HepG2 (cell line): Measurements from ENCODE around the gene ANKRD49. TPM values are rescaled to one million over a fixed set of nuclear protein-coding genes. Genes with fewer than 3 reads are reported as not detected.

Source experiments
- AGO1 ChIP-seq: fragments of 200-400 bp; formaldehyde crosslinking; IDR thresholded peaks from 2 replicates; pipeline ENCODE4 v1.6.1; 2017; ENCODE audit warnings: mild to moderate bottlenecking, low read depth, low read length, moderate library complexity; ENCODE audit not compliant: poor library complexity, severe bottlenecking
- ARHGAP35 ChIP-seq: sonication (generic); formaldehyde crosslinking; IDR thresholded peaks from 2 replicates; pipeline ENCODE4 v1.9.0; 2022; ENCODE audit warnings: mild to moderate bottlenecking, inconsistent platforms, moderate library complexity, missing genetic modification reagents, borderline replicate concordance
- ATAD3A ChIP-seq: sonication (generic); formaldehyde crosslinking; IDR thresholded peaks from 2 replicates; pipeline ENCODE4 v1.4.0; 2020; ENCODE audit warnings: missing genetic modification reagents
- ATM ChIP-seq: fragments of 450-650 bp; IDR thresholded peaks from 2 replicates; pipeline ENCODE4 v1.7.1; 2017; ENCODE audit warnings: mild to moderate bottlenecking, borderline replicate concordance
- ERF ChIP-seq: IDR thresholded peaks from 2 replicates; pipeline ENCODE4 v1.6.1; 2018; ENCODE audit warnings: missing biosample characterization, missing genetic modification reagents
- FLYWCH1 ChIP-seq: sonication (generic); formaldehyde crosslinking; IDR thresholded peaks from 2 replicates; pipeline ENCODE4 v1.8.1; 2023; ENCODE audit warnings: mild to moderate bottlenecking, missing genetic modification reagents
- HNF4G ChIP-seq, 2 experiments: sonication (generic) in 1 of 2; formaldehyde crosslinking in 1 of 2; IDR thresholded peaks; 2 replicates each; pipeline versions ENCODE4 v1.4.0 to v1.6.1; 2011 to 2020; ENCODE audit warnings: borderline replicate concordance in 2 of 2, low read depth in 2 of 2, mild to moderate bottlenecking in 2 of 2, low read length in 1 of 2, missing genetic modification reagents in 1 of 2, moderate library complexity in 1 of 2
- KLF11 ChIP-seq: IDR thresholded peaks from 2 replicates; pipeline ENCODE4 v1.6.1; 2016; ENCODE audit warnings: missing compliant biosample characterization
- MATR3 ChIP-seq: sonication (generic); formaldehyde crosslinking; IDR thresholded peaks from 2 replicates; pipeline ENCODE4 v1.4.0; 2020; ENCODE audit warnings: missing genetic modification reagents
- NCOA1 ChIP-seq: sonication (generic); formaldehyde crosslinking; IDR thresholded peaks from 2 replicates; pipeline ENCODE4 v1.9.0; 2021; ENCODE audit warnings: missing genetic modification reagents
- NR2F1 ChIP-seq, 2 experiments: fragments of 450-650 bp in 1 of 2; formaldehyde crosslinking in 1 of 2; IDR thresholded peaks; 2 replicates each; pipeline versions ENCODE4 v1.5.0 to v1.6.1; 2016 to 2020; ENCODE audit warnings: mild to moderate bottlenecking in 1 of 2, missing compliant biosample characterization in 1 of 2, missing genetic modification reagents in 1 of 2, moderate library complexity in 1 of 2
- PLRG1 ChIP-seq: fragments of 450-650 bp; conservative IDR thresholded peaks from 2 replicates; pipeline ENCODE4 v1.6.1; 2016
- POLR2AphosphoS5 ChIP-seq: IDR thresholded peaks from 2 replicates; pipeline ENCODE4 v1.6.1; 2012; ENCODE audit warnings: low read depth, low read length
- RAD51 ChIP-seq: fragments of 450-650 bp; IDR thresholded peaks from 2 replicates; pipeline ENCODE4 v1.6.1; 2016; ENCODE audit warnings: borderline replicate concordance
- ZFX ChIP-seq: sonication (generic); formaldehyde crosslinking; IDR thresholded peaks from 2 replicates; pipeline ENCODE4 v1.4.0; 2020; ENCODE audit warnings: mild to moderate bottlenecking, low read depth, missing genetic modification reagents, moderate library complexity
- ZNF33A ChIP-seq: sonication (generic); formaldehyde crosslinking; IDR thresholded peaks from 2 replicates; pipeline ENCODE4 v1.5.1; 2020; ENCODE audit warnings: missing genetic modification reagents, mild to moderate bottlenecking, moderate library complexity, borderline replicate concordance
- ZNF530 ChIP-seq: sonication (generic); formaldehyde crosslinking; IDR thresholded peaks from 2 replicates; pipeline ENCODE4 v1.5.0; 2020; ENCODE audit warnings: low read depth, mild to moderate bottlenecking, missing genetic modification reagents
- polyA plus RNA-seq, 8 experiments: library from polyadenylated mRNA; depleted of rRNA in 3 of 8; stranded (reverse) in 7 of 8; unstranded in 1 of 8; fragments of >200 nt; fragmentation: Illumina TruSeq in 4 of 8; extraction: Trizol in 4 of 8; gene quantifications; 2 replicates each; pipeline versions ENCODE4 v1.2.1 to v1.2.3, GENCODE V29; 2011 to 2016; ENCODE audit warnings: low read depth in 4 of 8, missing spikeins in 1 of 8, mixed read lengths in 1 of 8; ENCODE audit not compliant: insufficient read depth in 1 of 8
- total RNA-seq, 5 experiments: library from RNA; depleted of rRNA; stranded (reverse); fragments of >200 nt; fragmentation: Illumina TruSeq; extraction: Trizol; gene quantifications; 2 replicates each; pipeline ENCODE4 v1.2.3, GENCODE V29; 2016; ENCODE audit warnings: low read depth in 1 of 5
- TF ChIP-seq, protein P1 (sequence below): fragments of 450-650 bp; IDR thresholded peaks from 2 replicates; pipeline ENCODE4 v1.6.1; 2017; ENCODE audit warnings: mild to moderate bottlenecking
- TF ChIP-seq, protein P2 (sequence below): sonication (generic); formaldehyde crosslinking; IDR thresholded peaks from 2 replicates; pipeline ENCODE4 v1.8.0; 2022; ENCODE audit warnings: mild to moderate bottlenecking, missing genetic modification reagents, moderate library complexity
- TF ChIP-seq, protein P3 (sequence below): sonication (generic); formaldehyde crosslinking; IDR thresholded peaks from 2 replicates; pipeline ENCODE4 v1.4.0; 2020; ENCODE audit warnings: missing genetic modification reagents
- TF ChIP-seq, protein P4 (sequence below): sonication (generic); formaldehyde crosslinking; IDR thresholded peaks from 2 replicates; pipeline ENCODE4 v1.5.1; 2020; ENCODE audit warnings: missing genetic modification reagents, mild to moderate bottlenecking, borderline replicate concordance

Gene ANKRD49
- total and polyA plus RNA-seq, 2 of the 13 experiments (the other 11 are each of a cell fraction or from before 2014, with no cell fraction given): 14.2 to 14.3 TPM

DNA sequence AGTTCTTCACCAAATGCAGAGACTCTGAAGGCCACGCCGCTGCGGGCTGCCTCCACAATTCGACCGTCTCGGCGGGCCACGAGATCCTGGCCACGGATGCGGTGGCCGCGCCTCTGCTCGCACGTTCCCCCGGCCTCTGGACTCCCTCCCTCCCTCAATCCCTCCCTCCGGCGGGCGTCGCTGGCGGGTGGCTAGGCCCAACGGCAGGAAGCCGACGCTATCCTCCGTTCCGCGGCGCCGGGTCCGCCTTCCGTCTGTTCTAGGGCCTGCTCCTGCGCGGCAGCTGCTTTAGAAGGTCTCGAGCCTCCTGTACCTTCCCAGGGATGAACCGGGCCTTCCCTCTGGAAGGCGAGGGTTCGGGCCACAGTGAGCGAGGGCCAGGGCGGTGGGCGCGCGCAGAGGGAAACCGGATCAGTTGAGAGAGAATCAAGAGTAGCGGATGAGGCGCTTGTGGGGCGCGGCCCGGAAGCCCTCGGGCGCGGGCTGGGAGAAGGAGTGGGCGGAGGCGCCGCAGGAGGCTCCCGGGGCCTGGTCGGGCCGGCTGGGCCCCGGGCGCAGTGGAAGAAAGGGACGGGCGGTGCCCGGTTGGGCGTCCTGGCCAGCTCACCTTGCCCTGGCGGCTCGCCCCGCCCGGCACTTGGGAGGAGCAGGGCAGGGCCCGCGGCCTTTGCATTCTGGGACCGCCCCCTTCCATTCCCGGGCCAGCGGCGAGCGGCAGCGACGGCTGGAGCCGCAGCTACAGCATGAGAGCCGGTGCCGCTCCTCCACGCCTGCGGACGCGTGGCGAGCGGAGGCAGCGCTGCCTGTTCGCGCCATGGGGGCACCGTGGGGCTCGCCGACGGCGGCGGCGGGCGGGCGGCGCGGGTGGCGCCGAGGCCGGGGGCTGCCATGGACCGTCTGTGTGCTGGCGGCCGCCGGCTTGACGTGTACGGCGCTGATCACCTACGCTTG is 50.2 kb downstream of the ANKRD49 start, which contains the start of gene FUT4 (continued):
- no peak for TF ChIP-seq ZNF33A (CRISPR knock-in tag)
- TF ChIP-seq, protein P1, sequence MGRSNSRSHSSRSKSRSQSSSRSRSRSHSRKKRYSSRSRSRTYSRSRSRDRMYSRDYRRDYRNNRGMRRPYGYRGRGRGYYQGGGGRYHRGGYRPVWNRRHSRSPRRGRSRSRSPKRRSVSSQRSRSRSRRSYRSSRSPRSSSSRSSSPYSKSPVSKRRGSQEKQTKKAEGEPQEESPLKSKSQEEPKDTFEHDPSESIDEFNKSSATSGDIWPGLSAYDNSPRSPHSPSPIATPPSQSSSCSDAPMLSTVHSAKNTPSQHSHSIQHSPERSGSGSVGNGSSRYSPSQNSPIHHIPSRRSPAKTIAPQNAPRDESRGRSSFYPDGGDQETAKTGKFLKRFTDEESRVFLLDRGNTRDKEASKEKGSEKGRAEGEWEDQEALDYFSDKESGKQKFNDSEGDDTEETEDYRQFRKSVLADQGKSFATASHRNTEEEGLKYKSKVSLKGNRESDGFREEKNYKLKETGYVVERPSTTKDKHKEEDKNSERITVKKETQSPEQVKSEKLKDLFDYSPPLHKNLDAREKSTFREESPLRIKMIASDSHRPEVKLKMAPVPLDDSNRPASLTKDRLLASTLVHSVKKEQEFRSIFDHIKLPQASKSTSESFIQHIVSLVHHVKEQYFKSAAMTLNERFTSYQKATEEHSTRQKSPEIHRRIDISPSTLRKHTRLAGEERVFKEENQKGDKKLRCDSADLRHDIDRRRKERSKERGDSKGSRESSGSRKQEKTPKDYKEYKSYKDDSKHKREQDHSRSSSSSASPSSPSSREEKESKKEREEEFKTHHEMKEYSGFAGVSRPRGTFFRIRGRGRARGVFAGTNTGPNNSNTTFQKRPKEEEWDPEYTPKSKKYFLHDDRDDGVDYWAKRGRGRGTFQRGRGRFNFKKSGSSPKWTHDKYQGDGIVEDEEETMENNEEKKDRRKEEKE: no peak
- TF ChIP-seq PLRG1: no peak
- TF ChIP-seq POLR2AphosphoS5: no peak
- TF ChIP-seq RAD51: no peak
- no peak for TF ChIP-seq AGO1
- TF ChIP-seq ZNF530 (CRISPR knock-in tag): no peak
- TF ChIP-seq, protein P2, sequence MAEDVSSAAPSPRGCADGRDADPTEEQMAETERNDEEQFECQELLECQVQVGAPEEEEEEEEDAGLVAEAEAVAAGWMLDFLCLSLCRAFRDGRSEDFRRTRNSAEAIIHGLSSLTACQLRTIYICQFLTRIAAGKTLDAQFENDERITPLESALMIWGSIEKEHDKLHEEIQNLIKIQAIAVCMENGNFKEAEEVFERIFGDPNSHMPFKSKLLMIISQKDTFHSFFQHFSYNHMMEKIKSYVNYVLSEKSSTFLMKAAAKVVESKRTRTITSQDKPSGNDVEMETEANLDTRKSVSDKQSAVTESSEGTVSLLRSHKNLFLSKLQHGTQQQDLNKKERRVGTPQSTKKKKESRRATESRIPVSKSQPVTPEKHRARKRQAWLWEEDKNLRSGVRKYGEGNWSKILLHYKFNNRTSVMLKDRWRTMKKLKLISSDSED: no peak
- TF ChIP-seq ATM: no peak
- TF ChIP-seq, protein P3, sequence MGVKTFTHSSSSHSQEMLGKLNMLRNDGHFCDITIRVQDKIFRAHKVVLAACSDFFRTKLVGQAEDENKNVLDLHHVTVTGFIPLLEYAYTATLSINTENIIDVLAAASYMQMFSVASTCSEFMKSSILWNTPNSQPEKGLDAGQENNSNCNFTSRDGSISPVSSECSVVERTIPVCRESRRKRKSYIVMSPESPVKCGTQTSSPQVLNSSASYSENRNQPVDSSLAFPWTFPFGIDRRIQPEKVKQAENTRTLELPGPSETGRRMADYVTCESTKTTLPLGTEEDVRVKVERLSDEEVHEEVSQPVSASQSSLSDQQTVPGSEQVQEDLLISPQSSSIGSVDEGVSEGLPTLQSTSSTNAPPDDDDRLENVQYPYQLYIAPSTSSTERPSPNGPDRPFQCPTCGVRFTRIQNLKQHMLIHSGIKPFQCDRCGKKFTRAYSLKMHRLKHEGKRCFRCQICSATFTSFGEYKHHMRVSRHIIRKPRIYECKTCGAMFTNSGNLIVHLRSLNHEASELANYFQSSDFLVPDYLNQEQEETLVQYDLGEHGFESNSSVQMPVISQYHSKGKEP: no peak
- no peak for TF ChIP-seq ERF (CRISPR knock-in tag)
- no peak for TF ChIP-seq HNF4G (IDR thresholded peaks at IDR 0.05; ENCODE audit: borderline replicate concordance, low read depth, low read length)
- no peak for TF ChIP-seq HNF4G (CRISPR knock-in tag; IDR thresholded peaks at IDR 0.05; ENCODE audit: borderline replicate concordance, low read depth)
- no peak for TF ChIP-seq ATAD3A (CRISPR knock-in tag)
- no peak for TF ChIP-seq ARHGAP35
- TF ChIP-seq MATR3 (CRISPR knock-in tag): no peak
- peak; percentile 97 for TF ChIP-seq ZFX (CRISPR knock-in tag)
- TF ChIP-seq, protein P4, sequence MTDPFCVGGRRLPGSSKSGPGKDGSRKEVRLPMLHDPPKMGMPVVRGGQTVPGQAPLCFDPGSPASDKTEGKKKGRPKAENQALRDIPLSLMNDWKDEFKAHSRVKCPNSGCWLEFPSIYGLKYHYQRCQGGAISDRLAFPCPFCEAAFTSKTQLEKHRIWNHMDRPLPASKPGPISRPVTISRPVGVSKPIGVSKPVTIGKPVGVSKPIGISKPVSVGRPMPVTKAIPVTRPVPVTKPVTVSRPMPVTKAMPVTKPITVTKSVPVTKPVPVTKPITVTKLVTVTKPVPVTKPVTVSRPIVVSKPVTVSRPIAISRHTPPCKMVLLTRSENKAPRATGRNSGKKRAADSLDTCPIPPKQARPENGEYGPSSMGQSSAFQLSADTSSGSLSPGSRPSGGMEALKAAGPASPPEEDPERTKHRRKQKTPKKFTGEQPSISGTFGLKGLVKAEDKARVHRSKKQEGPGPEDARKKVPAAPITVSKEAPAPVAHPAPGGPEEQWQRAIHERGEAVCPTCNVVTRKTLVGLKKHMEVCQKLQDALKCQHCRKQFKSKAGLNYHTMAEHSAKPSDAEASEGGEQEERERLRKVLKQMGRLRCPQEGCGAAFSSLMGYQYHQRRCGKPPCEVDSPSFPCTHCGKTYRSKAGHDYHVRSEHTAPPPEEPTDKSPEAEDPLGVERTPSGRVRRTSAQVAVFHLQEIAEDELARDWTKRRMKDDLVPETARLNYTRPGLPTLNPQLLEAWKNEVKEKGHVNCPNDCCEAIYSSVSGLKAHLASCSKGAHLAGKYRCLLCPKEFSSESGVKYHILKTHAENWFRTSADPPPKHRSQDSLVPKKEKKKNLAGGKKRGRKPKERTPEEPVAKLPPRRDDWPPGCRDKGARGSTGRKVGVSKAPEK: no peak
- no peak for TF ChIP-seq NR2F1 (CRISPR knock-in tag; IDR thresholded peaks at IDR 0.05)
- TF ChIP-seq NCOA1 (CRISPR knock-in tag): no peak
- no peak for TF ChIP-seq FLYWCH1 (CRISPR knock-in tag)
- no peak for TF ChIP-seq KLF11 (CRISPR knock-in tag)
